AG08395 (cell line): ENCODE measurements around the gene CSRP1.
A peak's percentile ranks its signal among the peaks of the same experiment; 100 is the strongest.
"Not testable (repeated sequence)": the region's sequence is repeated elsewhere in the genome, so short reads cannot be mapped to it uniquely, and the experiment has no call there.

Experiments used
- DNase-seq: peaks from one replicate; pipeline ENCODE4 v3.0.0; 2012; ENCODE audit warnings: mixed read lengths, low spot score

The CSRP1 gene

DNA sequence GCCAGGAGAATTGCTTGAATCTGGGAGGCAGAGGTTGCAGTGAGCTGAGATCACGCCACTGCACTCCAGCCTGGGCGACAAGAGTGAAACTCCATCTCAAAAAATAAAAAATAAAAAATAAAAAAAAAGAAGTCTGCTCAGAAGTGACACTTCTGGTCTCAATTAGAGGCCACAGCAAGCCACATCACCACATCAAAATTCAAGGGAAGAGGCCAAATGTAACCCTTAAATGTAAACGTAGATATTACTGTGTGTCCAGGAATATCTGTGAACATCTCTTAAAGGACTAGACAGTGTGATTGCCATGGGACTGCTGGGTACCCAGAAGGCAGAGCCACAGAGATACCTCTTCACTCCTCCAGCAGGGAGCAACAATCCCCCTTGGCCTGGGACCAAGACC, 28.3 kb downstream of the CSRP1 start:
- DNase-seq, result not testable (repeated sequence)

DNA sequence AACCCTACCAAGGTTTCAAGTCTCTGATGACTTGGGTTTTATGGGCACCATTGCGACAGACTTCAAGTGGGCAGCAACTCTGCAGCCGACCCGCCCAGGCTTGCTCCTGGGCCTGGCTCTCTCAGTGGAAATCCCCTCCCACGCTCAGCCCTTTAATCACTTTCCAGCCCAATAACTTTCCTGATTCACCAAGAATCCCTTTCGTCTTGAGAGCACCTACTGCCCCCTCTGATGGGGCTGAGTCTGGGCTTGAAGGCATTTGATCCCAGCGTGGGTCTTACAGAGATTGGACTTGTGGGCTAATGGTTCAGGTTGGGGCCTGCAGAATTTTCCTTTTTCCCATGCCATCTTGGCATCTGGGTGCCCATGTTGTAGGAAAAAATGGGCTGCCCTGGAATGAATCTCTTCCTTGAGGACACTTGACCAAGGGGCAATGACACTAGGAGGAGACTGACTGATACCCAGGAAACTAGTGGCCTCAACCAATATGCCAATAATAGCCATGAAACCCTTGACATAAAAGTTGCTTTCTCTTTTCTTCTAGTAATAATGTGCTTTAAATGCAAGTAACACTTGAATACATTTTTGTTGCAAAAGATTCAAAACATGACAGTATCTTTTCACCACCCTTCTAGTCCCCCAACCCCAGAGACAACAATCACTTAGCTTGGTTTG, 30.1 kb downstream of the CSRP1 start:
- no peak for DNase-seq

DNA sequence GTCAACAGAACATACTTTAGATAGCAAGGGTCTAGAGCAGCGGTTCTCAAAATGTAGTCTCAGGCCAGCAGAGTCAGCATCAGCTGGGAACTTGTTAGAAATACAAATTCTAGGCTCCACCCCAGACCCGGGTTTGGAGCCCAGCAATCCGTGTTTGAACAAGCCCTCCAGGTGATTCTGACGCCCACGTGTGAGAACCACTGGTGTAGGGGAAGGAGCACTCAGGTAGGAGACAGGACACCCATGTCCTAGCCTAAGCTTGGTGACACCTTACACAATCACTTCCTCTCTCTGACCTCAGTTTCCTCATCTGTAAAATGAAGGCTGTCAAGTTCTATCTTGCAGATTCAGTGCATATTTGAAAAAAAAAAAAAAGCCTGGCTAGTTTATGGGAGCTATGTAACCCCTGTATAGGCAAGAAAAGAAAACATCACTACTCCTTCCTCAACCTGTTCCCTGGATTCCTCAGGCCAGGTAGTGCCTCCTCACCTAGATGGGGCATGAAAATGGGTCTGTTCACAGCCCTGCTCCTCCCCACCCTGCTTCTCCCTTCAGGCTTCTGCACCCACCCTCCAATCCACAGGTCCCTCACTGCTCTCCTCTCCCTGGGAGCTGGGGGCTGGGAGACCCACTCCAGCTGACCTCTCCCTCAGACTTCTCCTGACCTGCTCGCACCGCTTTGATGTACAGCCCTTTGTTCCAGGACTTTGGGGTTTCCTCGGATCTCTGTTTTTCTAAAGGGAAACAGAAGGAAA, 30.8 kb downstream of the CSRP1 start:
- no peak for DNase-seq

DNA sequence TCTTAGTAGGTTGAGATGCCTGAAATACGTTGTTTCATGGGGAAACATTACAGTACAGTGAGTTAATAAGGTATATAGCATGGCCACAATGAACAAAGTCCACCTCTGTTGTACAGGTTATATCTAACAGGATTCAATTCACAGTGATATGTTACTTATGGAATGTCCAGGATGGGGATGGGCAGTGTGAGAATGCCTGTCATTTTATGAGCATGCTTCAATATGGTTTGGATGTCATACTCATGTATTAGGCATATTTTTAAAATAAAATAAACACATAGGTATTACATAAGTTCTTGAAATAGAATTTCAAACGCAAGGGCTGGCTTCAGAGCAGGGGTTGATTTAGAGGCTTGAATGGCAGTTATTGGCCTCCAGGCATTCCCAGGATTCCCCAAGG, 31.8 kb downstream of the CSRP1 start:
- no peak for DNase-seq

DNA sequence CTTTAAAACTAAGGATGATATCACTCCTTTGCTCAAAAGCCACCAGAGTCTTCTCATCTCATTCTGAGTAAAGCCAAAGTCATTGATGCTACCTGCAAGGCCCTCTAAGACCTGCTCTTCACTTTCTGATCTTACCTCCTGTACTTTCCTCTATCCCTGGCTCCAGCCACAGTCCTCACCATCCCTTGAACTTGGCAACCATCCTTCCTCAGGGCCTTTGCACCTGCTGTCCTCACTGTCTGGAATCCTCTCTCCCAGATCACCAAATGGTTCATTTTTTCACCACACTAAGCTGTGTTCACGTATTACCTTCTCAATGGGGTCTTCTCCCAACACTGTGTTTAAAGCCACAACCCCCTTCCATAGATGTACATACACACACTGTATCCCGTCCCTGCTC, 33.6 kb downstream of the CSRP1 start:
- no peak for DNase-seq

DNA sequence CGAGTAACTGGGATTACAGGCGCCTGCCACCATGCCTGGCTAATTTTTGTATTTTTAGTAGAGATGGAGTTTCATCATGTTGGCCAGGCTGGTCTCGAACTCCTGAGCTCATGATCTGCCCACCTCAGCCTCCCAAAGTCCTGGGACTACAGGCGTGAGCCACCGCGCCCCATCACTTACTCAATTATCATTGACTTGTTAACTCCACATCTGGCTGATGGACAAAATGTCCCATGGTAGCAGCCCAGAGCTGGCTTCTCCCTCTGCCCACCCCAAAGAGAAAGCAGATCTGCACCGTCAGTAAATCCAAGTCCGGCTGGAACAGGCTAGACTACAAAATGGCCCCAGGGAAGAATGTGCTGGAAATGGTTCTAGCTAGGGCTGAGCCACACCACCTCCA, 34.6 kb downstream of the CSRP1 start:
- DNase-seq, result not testable (repeated sequence)

DNA sequence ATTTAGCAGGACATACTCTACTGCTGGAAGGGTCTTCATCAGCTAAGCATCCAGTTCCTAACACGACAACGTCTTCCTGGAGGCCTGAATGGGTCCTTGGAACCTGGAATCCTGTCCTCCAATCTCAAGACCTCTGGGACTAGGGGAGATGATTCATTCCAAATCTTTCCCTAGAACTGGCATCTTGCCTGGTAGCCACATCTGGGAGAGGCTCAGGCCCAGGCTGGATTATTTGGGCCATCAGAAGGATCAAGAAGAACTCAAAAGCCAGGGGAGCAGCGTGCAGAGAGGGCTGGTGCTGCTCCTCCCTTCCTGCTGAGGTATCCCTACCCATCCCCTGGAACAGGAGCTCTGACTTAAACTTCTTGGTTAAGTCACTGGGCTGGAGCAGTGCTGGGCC, 35.2 kb downstream of the CSRP1 start:
- peak; percentile 84 for DNase-seq

DNA sequence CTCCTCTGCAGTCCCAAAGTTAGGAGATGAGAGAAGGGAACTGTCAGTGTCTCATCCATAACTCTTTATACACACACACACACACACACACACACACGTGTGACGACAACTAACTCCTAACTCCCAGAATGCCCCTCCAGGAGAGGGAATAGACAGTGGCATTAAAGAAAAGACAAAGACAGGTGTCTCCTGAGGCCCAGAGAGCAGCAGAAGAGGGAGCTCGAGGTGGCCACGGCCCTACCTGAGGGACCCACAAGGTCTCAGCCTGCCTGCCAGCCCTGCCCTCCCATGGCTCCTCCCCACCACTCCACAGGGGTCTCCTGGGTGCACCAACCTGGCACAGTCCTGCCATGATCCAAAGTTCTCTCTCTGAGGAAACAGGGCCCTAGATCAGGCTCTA, 36.3 kb downstream of the CSRP1 start:
- no peak for DNase-seq

DNA sequence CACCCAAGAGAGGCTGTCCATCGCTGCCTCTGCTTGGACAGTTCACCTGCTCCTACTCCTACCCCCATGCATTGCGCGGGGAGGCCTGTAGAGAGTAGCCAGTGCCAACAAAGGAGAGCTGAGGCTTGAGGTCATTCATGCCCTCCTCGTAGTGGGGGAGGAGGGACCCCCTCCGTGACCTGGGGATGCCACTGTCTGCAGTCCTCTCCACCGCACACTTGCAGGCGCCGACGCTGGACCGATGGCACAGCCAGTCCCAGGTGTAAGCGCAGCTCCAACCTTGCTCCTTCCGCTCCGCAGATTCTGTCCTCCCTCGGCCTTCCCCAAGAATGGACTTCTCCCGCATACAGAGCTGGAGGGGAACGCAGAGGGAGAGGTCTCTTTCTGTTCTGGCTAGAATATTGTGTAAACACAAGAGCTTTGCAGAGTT, 37.3 kb downstream of the CSRP1 start:
- no peak for DNase-seq

DNA sequence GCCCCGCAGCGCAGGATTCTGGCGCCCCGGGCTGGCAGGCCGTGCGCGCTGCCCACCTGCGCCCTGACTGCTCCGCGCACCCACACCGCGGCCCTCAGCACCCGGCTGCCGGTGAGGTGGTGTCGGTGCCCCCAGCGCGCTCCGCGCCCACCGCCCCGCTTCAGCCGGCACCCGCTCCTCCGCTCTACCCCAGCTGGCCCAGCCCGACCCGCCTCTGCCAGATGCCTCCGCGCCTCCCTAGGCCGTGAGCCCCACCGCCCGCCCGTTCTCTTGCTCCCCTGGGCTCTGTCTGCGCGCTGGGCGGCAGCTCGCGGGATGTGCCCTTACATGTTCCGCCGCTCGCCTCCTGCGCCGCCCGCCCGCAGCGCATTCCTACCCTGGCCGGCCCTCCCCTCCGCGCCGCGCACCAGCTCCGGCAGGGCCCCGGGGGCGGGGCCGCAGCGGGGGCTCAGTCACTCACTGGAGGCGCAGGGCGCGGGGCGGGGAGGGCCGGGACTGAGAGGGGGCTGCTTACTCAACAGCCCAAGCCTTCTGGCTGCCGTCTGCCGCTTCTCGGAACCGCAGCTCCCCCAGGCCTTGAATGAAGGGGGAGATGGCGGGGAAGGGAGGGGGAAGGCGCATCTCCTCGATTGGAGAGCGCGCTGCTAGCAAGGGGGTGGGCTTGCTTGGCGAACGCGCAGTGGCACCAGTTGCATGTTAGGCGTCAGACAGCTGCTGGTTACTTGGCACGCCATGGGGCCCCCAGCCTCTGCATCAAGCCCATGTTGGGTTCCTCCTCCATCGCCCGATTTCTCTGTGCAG, 37.9 kb downstream of the CSRP1 start, which contains the start of gene PHLDA3:
Gene PHLDA3 (minus strand): TSS at position 345 of the 801 bp plus-strand sequence. CDS start 402 bp downstream, outside the sequence.
- peak; percentile 91 for DNase-seq

DNA sequence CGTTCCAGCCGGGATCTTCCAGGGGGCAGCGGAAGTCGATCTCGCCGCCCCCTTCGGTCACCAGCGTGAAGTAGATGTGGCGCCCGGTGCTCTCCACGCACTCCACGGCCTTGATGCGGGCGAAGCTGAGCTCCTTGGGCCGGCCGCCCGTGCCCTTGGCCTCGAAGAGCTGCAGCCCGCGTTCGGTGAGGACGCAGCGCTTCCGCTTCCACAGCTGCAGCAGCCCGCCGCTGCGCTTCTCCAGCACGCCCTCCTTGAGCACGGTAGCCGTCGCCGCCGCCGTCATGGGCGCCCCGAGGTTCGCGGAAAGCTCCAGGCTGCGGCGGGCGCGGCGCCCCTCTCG, 38.5 kb downstream of the CSRP1 start:
- no peak for DNase-seq

DNA sequence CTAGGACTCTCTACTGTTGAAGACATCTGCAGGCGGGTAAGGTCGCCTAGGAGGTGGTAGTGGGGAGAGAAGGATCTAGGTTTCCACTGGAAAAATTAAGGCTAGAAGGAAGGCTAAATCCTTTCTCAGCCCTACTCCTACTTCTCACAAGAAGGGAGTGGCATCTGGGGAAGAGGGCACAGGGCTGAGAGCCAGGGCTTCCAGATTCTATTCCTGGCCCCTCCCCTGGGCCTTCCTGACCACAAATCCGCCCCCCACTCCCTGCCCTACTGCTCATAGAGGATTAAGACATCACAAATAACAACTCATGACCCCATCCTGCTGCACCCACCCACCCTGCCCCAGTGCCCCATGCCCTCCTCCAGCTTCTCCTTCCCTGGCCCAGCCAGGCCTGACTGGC, 40.4 kb downstream of the CSRP1 start:
- no peak for DNase-seq

DNA sequence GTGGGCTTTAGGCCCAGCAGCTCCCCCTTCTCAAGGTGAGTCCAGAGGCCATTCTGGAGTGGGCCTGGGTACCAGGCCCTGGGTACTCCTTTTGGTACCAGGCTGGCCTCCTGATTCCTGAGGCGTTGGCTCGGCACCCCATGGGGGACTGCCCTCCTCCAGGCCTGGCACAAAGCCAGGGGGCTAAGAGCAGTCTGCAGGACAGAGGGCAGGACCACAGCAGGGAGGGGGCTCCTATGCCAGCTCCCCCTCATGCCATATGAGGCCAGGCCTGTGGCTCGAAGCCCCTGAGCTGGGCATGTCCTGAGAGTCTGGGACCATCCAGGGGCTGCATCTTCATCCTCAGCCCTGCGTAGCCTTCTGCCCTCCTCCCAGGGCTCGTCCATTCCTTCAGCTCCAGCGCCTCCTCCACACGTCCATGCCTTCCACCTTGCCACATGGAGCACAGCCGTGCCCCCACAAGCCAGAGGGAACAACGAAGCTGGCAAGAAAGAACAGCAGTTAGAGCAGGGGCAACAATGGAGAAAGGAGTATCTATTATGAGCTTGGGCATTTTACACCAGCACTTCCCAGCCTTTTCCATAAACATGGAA, 41.1 kb downstream of the CSRP1 start:
- no peak for DNase-seq

DNA sequence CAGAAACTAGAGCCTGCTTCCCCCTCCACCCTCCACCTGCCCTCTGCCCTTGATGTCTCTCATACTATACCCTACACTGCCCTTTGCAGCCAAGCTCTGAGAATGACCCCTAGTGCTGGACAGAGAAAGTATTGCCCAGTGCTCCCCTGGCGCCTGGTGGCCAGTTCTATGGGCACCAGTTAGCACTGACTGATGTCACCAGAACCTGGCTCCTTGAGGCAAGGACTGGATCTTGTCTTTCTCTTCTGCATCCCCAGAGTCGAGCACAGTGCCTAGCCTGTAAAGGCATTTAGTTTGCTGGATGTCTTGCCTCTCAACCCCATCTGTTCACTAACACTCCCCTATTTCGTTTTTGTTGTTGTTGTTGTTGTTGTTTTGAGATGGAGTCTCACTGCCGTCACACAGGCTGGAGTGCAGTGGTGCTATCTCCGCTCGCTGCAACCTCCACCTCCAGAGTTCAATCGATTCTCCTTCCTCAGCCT, 43.8 kb downstream of the CSRP1 start:
- DNase-seq, result no peak

DNA sequence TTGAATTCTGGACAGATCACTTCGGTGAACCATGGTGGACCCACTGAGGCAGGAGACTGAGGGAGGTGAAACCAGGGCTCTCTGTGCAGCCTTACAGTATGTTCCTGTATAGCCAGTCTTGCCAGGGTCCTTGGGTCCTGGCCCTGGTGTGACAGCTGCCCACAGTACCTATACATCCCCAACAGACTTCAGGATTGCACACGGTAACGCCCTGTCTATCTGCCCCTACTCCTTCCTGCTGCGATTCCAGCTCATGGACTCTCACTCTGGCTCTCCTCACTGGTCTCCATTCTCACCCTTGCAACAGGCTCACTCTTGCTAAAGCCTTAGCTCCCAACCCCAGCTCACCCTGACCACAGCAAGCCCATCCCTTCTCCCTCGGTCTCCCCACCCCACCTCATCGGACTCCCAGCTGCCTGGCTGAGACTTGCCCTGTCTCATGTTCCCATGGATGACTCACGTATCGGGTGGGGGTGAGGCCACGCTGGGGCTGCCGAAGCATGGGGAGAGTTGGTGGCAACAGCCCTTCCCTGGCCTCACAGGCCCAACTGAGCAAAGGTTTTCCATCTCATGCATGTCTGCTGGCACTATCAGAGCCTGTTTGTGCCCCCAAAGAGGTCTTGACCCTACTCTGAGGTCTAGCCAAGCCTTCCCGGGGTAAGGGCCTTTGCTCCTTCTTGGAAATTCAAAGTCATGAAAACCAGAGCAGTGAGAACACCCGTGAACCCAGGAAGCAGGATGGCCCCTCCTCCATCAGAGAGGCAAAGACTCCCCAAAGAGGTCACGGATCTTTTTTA, 45.1 kb downstream of the CSRP1 start:
- DNase-seq, result peak; percentile 93

DNA sequence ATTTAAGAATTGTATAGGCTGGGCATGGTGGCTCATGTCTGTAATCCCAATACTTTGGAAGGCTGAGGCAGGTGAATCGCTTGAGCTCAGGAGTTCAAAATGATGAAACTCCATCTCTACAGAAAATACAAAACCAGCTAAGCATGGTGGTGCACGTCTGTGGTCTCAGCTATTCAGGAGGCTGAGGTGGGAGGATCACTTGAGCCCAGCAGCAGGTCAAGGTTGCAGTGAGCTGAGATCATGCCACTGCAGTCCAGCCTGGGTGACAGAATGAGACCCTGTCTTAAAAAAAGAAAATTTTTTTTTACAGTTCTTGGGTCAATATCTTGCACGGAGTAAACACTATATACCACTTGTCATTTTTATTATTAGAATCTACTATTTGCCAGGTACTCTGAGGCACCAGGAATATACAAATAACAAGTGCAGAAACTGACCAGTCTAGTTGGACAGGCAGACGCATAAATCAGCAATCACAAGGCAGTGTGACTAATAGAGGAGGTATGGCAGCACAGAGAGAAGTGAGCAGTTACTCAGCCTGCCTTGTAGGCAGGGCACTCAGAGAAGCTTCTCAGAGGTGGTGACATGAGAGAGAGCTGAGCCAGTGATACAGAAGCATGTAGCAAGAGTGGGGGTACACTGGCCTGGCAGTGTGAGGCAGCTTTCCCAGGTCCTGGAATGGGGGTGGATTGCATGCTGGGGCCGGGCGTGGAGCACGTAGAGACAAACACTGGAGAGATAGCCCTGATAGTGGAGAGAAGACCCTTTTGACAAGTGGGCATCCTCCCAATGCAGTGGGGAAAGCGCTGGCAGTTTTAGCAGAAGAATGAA, 45.9 kb downstream of the CSRP1 start:
- peak; percentile 78 for DNase-seq

DNA sequence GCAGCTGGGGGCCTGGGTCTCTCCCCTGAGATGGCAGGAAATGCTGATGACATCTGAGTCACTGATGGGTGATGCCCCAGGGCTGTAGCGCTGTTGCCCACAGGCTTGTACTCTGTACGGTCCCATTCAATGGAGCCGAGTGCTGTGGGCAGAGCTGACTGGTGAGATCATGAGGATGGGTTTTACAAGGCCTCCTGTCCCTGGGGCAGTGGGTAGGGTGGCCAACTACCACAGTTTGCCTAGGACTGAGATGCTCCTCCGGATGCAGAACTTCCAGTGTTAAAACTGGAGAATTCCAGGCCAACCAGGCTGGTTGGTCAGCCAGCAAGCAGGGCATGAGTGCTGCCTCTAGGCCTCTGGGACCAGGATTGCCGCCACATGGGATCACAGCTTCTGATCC, 47.1 kb downstream of the CSRP1 start:
- DNase-seq, result no peak

DNA sequence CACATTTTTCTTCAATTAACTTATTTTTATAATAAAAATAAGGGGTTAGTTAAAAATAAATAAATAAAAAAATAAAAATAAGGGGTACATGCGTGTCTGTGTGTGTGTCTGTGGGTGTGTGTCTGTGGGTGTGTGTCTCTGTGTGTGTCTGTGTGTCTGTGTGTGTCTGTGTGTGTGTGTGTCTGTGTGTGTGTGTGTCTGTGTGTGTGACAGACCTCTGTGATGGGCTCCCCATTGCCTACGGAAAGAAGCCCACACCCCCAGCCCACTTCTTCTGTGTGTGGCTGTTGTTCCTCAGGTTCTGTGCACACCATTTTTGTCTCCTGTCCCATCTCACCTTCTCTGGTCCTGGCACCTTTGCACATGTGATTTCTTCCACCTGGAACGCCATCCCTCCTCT, 47.9 kb downstream of the CSRP1 start:
- DNase-seq, result no peak

DNA sequence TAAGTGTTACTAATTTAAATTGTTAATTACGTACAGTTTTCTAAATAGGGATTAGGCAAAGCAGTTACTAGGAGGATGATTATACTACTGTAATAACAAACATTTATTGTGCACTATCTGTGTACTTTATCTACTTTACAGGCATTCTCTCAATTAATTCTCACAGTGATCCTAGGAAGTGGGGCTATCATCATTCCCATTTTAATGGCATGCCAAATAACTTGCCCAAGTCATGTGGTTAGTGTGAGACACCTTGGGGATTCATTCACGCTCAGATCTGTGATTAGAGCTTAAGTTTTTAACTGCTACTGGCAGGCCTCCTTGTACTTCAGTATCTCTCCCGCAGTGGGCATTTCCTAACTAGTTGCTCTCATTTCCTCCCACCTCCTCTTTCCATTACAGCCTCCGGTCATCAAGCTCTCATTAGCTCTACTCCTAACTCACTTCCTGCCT, 49.4 kb downstream of the CSRP1 start:
- no peak for DNase-seq

DNA sequence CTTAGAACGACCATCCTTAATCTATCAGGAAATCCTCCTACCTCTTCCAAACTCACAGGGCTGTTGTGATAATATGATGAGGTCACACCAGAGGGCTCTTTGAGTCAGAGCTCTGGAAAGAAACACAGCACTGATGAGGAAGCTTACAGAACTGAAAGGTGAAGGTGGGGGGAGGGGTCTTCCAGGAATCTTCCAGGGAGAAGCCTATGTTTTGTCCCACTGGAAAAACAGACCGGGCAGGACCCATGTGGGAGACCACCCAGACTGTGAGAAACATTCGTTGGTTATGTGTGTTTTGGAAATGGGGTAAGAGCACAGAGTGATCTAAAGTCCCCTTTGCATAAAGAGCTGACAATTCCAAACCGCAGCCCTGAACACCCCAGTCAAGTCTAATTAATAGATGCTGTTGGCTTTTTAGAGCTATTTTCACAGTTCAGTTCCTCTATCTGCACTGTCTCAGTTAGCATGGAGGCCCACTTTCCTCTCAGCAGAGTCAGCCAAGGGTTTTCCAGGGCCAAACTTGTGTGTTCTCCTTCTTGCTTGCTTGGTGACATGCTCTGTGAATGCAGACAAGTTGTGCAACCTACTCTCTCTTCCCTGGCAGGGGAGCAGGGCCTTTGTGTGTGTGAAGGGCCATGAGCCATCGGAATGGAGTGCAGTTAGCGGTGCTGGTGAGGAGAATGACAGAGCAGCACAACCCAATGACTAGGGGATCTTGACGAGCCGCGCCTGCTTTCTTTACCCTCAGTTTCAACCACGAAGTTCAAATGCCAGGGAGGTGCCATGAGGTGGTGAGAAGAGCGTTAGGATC, 50.2 kb downstream of the CSRP1 start:
- DNase-seq, result peak; percentile 91
